Measurements from ENCODE around the gene MRGPRG.

The MRGPRG gene

GRCh38 chr11:3195251-3196160, 23.1 kb downstream of the MRGPRG start:
- H3K27ac ChIP-seq = no peak overlapping the region
- H3K4me1 ChIP-seq (ENCODE audit: low read depth, poor library complexity, severe bottlenecking) = no peaks in the 10 kb centered on the region
- no peak for TF ChIP-seq CTCF (conservative IDR thresholded peaks at IDR 0.05; ENCODE audit: low read depth, low read length)
- H2AFZ ChIP-seq (ENCODE audit: low read depth) = no peak overlapping the region
- H3K27me3 ChIP-seq (ENCODE audit: insufficient read depth, low read depth) = peaks cover 73% of the 10 kb centered on the region
- no peak overlapping the region for H3K4me2 ChIP-seq
- no peaks in the 10 kb centered on the region for H3K36me3 ChIP-seq (ENCODE audit: insufficient read depth)
- H3K9ac ChIP-seq = no peak overlapping the region
- H3K4me3 ChIP-seq (IDR thresholded peaks at IDR 0.05; ENCODE audit: insufficient read depth, low read depth, low read length) = no peak overlapping the region
- no peaks in the 10 kb centered on the region for H4K20me1 ChIP-seq (ENCODE audit: insufficient read depth)
- H3K79me2 ChIP-seq (ENCODE audit: insufficient read depth, low read depth) = no peaks in the 10 kb centered on the region

GRCh38 chr11:3194016-3194816, 24.4 kb downstream of the MRGPRG start:
- Histone ChIP-seq H3K4me1 (ENCODE audit: low read depth, poor library complexity, severe bottlenecking) (no peaks in the 10 kb centered on the region), H3K79me2 (ENCODE audit: insufficient read depth, low read depth) (no peaks in the 10 kb centered on the region), H3K4me3 (IDR thresholded peaks at IDR 0.05; ENCODE audit: insufficient read depth, low read depth, low read length) (no peak overlapping the region), H3K9ac (no peak overlapping the region), H4K20me1 (ENCODE audit: insufficient read depth) (no peaks in the 10 kb centered on the region), H3K4me2 (no peak overlapping the region), H3K27ac (no peak overlapping the region), H2AFZ (ENCODE audit: low read depth) (no peak overlapping the region), H3K27me3 (ENCODE audit: insufficient read depth, low read depth) (peaks cover 71% of the 10 kb centered on the region), H3K36me3 (ENCODE audit: insufficient read depth) (no peaks in the 10 kb centered on the region)
- TF ChIP-seq CTCF (conservative IDR thresholded peaks at IDR 0.05; ENCODE audit: low read depth, low read length) = no peak

GRCh38 chr11:3193373-3194015, 25.1 kb downstream of the MRGPRG start:
- peaks cover 64% of the 10 kb centered on the region for H3K27me3 ChIP-seq (ENCODE audit: insufficient read depth, low read depth)
- no peaks in the 10 kb centered on the region for H3K79me2 ChIP-seq (ENCODE audit: insufficient read depth, low read depth)
- no peak for TF ChIP-seq CTCF (conservative IDR thresholded peaks at IDR 0.05; ENCODE audit: low read depth, low read length)
- H3K4me2 ChIP-seq = no peak overlapping the region
- H3K36me3 ChIP-seq (ENCODE audit: insufficient read depth) = no peaks in the 10 kb centered on the region
- H4K20me1 ChIP-seq (ENCODE audit: insufficient read depth) = no peaks in the 10 kb centered on the region
- H3K4me1 ChIP-seq (ENCODE audit: low read depth, poor library complexity, severe bottlenecking) = no peaks in the 10 kb centered on the region
- no peak overlapping the region for H3K9ac ChIP-seq
- no peak overlapping the region for H3K4me3 ChIP-seq (IDR thresholded peaks at IDR 0.05; ENCODE audit: insufficient read depth, low read depth, low read length)
- H2AFZ ChIP-seq (ENCODE audit: low read depth) = no peak overlapping the region
- H3K27ac ChIP-seq = no peak overlapping the region

- no peak for TF ChIP-seq CTCF (conservative IDR thresholded peaks at IDR 0.05; ENCODE audit: low read depth, low read length)
- H2AFZ ChIP-seq (ENCODE audit: low read depth) = no peak overlapping the region
- H3K4me3 ChIP-seq (IDR thresholded peaks at IDR 0.05; ENCODE audit: insufficient read depth, low read depth, low read length) = no peak overlapping the region
- no peaks in the 10 kb centered on the region for H4K20me1 ChIP-seq (ENCODE audit: insufficient read depth)
- H3K36me3 ChIP-seq (ENCODE audit: insufficient read depth) = no peaks in the 10 kb centered on the region
- no peaks in the 10 kb centered on the region for H3K4me1 ChIP-seq (ENCODE audit: low read depth, poor library complexity, severe bottlenecking)
- no peak overlapping the region for H3K9ac ChIP-seq
- H3K79me2 ChIP-seq (ENCODE audit: insufficient read depth, low read depth) = no peaks in the 10 kb centered on the region
- H3K27ac ChIP-seq = no peak overlapping the region
- no peak overlapping the region for H3K4me2 ChIP-seq
- peaks cover 60% of the 10 kb centered on the region for H3K27me3 ChIP-seq (ENCODE audit: insufficient read depth, low read depth)
Measured at GRCh38 chr11:3192511-3193372, 25.9 kb downstream of the MRGPRG start.

All from KMS-11 (cell line).